Uterus (tissue), 4 donors: Measurements from ENCODE around the gene SF1. TPM values are rescaled to one million over a fixed set of nuclear protein-coding genes. Genes with fewer than 3 reads are reported as not detected.
A peak's percentile ranks its signal among the peaks of the same experiment; 100 is the strongest.

Source experiments
- DNase-seq, 2 donors: peaks; one replicate each; pipeline ENCODE4 v3.0.0-alpha.2; 2019 to 2020
- H3K27ac ChIP-seq, 2 donors: fragments of 200-600 bp; sonication (generic); 1 replicate in 1 of 2; 2 replicates in 1 of 2; pipeline ENCODE4 v1.5.1; 2016 to 2018
- H3K27me3 ChIP-seq, 2 donors: fragments of 200-600 bp; sonication (generic); one replicate each; pipeline ENCODE4 v1.5.1; 2018 to 2019; ENCODE audit warnings: control low read depth in 1 of 2
- H3K36me3 ChIP-seq, 2 donors: fragments of 200-600 bp; sonication (generic); one replicate each; pipeline ENCODE4 v1.5.1; 2019; ENCODE audit warnings: control low read depth in 1 of 2
- H3K4me1 ChIP-seq, 2 donors: fragments of 200-600 bp; sonication (generic); one replicate each; pipeline ENCODE4 v1.5.1; 2018 to 2019; ENCODE audit warnings: control low read depth in 1 of 2
- H3K4me3 ChIP-seq, 2 donors: fragments of 200-600 bp; sonication (generic); 1 replicate in 1 of 2; 2 replicates in 1 of 2; pipeline ENCODE4 v1.5.1; 2018 to 2019; ENCODE audit warnings: mild to moderate bottlenecking in 1 of 2
- H3K9me3 ChIP-seq, 2 donors: fragments of 200-600 bp; sonication (generic); one replicate each; pipeline ENCODE4 v1.5.1; 2019; ENCODE audit warnings: control low read depth in 1 of 2
- CTCF ChIP-seq, 4 experiments: fragments of 200-600 bp in 2 of 4; fragments of 450-650 bp in 2 of 4; sonication (generic) in 2 of 4; IDR thresholded peaks; one replicate each; pipeline ENCODE4 v1.5.1; 2016 to 2019; ENCODE audit warnings: antibody characterized with exemption in 4 of 4, mild to moderate bottlenecking in 2 of 4, moderate library complexity in 1 of 4
- POLR2A ChIP-seq, 2 donors: fragments of 450-650 bp; IDR thresholded peaks; one replicate each; pipeline ENCODE4 v1.6.1; 2016; ENCODE audit warnings: antibody characterized with exemption in 2 of 2, mild to moderate bottlenecking in 1 of 2, moderate library complexity in 1 of 2
- intact Hi-C: fragments of 100-400 bp; cut with DNase I; formaldehyde crosslinking; loops from one replicate; pipeline ENCODE4 v1.15.1; 2023; ENCODE audit warnings: low total_unique reads
- total RNA-seq, 4 donors: library from RNA; depleted of rRNA in 3 of 4; stranded (reverse); fragments of >200 nt in 3 of 4; gene quantifications; one replicate each; pipeline versions ENCODE4 v1.1.0 to v1.2.4, GENCODE V29; 2014 to 2023
- donor health status: DM: yes; HTN: yes; CAD: no.

SF1 gene
- total RNA-seq, 4 donors from 2014 or later: 62.0 to 374 (median 219) TPM

GRCh38 chr11:64757549-64758329, 20.6 kb downstream of the SF1 start:
- peak in 1 of 2 donors; percentile 13 for DNase-seq
- no peaks in the 10 kb centered on the region for H3K27me3 ChIP-seq
- no peak overlapping the region for H3K27ac ChIP-seq
- peaks cover 6 to 9% of the 10 kb centered on the region in 2 donors for H3K4me1 ChIP-seq
- TF ChIP-seq CTCF (IDR thresholded peaks at IDR 0.05) (no peak), POLR2A (IDR thresholded peaks at IDR 0.05) (no peak)
- no peaks in the 10 kb centered on the region for H3K9me3 ChIP-seq
- no peak overlapping the region for H3K4me3 ChIP-seq
- H3K36me3 ChIP-seq: no peaks in the 10 kb centered on the region
- intact Hi-C loops: no loop called here

GRCh38 chr11:64755681-64756361, 22.5 kb downstream of the SF1 start:
- Histone ChIP-seq H3K27ac (no peak overlapping the region), H3K36me3 (no peaks in the 10 kb centered on the region), H3K9me3 (no peaks in the 10 kb centered on the region), H3K4me3 (no peak overlapping the region), H3K27me3 (no peaks in the 10 kb centered on the region), H3K4me1 (peaks cover 6 to 9% of the 10 kb centered on the region in 2 donors)
- intact Hi-C loops: no loop called here
- DNase-seq: no peak
- TF ChIP-seq CTCF (IDR thresholded peaks at IDR 0.05): no peak
- no peak for TF ChIP-seq POLR2A (IDR thresholded peaks at IDR 0.05)

DNA sequence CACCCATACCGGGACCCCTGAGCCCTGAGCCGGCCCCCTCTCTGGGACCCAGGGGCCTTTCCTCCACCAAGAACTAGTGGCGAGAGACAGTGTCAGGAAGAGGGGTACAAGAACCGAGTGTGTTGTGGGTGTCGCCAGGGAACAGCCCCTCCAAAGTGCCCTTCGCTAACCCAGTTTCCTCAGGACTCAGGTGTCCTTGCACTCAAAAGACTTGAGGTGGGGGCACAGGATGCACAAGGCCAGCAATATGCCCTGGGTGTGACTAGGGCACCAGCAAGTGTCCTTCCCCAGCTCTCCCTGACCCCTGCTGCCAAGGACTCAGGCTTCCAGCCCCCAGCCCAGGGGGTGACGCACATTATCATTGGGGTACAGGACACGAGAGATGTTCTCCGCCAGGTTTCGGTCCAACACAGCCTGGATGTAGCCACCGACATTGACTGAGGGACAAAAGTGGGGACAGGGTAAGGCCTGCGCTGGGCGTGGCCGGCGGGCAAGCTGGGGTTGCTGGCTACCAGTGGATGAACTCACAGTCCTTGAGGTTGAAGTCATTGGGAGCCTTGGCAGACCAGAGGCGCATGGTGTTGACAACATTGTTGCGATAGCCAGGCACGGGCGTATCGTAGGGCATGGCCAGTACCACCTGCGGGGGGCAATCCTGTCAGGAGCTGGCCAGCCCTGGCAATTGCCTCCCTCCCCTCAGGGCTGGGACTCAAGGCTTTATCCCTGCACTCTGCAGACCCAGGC, 23.3 kb downstream of the SF1 start:
- no peak for DNase-seq
- H3K36me3 ChIP-seq: no peaks in the 10 kb centered on the region
- intact Hi-C loops: no loop called here

DNA sequence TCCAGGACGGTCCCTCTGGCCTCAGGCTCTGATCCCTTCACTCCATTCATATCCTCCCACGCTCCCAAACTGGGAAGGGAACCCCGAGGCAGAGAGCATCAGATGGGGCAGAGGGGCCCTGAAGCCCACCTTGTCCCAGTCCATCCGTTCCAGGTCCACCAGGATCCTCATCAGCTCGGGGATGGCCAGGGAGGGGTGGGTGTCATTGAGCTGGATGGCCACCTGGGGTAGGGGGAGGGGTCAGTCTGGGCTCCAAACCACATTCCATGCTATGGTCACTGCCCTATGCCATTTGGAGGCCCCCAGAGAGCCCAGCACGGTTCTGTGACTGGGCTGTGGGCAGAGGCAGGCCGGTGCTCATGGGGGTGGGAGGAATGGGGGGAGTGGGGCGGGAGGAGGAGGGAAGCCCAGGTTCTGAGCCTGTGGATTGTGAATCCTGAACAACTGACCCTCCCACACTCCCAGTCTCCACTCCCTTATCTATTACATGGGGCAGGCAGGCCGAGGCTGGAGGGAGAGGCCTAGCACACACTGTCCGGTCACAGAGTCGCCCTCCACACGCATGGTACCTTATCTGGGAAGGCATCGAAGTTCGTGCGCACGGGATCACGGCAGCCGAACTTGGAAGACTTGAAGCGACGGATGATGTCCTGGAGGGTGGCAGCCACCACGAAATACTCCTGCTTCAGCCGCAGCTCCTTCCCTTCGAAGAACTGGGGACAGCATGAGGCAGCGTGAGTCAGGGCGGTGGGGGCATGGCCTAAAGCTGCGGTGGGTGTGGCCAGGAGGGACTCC, 24.0 kb downstream of the SF1 start:
- Histone ChIP-seq H3K4me3 (no peak overlapping the region), H3K27me3 (no peaks in the 10 kb centered on the region), H3K4me1 (no peaks in the 10 kb centered on the region), H3K36me3 (no peaks in the 10 kb centered on the region), H3K9me3 (no peaks in the 10 kb centered on the region), H3K27ac (no peak overlapping the region)
- TF ChIP-seq POLR2A (IDR thresholded peaks at IDR 0.05) (no peak), CTCF (IDR thresholded peaks at IDR 0.05) (no peak)
- intact Hi-C loops: no loop called here
- no peak for DNase-seq

More for the DNA sequence above, 23.3 kb downstream of the SF1 start:
- Histone ChIP-seq H3K27ac (no peak overlapping the region), H3K27me3 (no peaks in the 10 kb centered on the region), H3K4me3 (no peak overlapping the region), H3K4me1 (peaks cover under 1 to 2% of the 10 kb centered on the region in 2 donors), H3K9me3 (no peaks in the 10 kb centered on the region)
- TF ChIP-seq POLR2A (IDR thresholded peaks at IDR 0.05) (no peak), CTCF (IDR thresholded peaks at IDR 0.05) (no peak)
